Hindlimb muscle (tissue), 1 donor: ENCODE measurements around the gene CYP2S1. TPM values are rescaled to one million over a fixed set of nuclear protein-coding genes. Genes with fewer than 3 reads are reported as not detected.

Source experiments
- polyA plus RNA-seq: library from polyadenylated mRNA; unstranded; fragments of 120-200 nt; gene quantifications from one replicate; pipeline ENCODE4 v1.2.1, GENCODE V29; 2013; ENCODE audit not compliant: insufficient read length

The CYP2S1 gene
- polyA plus RNA-seq, 1 donor, result 0.46 TPM

Other genes with a start within 250 kb of the CYP2S1 start
- gene CYP2B6, start 201.9 kb upstream of the CYP2S1 start, polyA plus RNA-seq, result not detected
- gene CYP2A13, start 104.8 kb upstream of the CYP2S1 start, polyA plus RNA-seq, result not detected
- gene CYP2F1, start 78.8 kb upstream of the CYP2S1 start, polyA plus RNA-seq, result not detected
- gene AXL, start 26.0 kb downstream of the CYP2S1 start, polyA plus RNA-seq, result 27.2 TPM
- gene HNRNPUL1, start 71.2 kb downstream of the CYP2S1 start, polyA plus RNA-seq, result 166 TPM
- 39.8 TPM for gene CCDC97, start 117.0 kb downstream of the CYP2S1 start, polyA plus RNA-seq
- gene TGFB1, start 160.7 kb downstream of the CYP2S1 start, polyA plus RNA-seq, result 23.9 TPM
- 2.0 TPM for gene B9D2, start 170.9 kb downstream of the CYP2S1 start, polyA plus RNA-seq
- 6.8 TPM for gene TMEM91, start 183.3 kb downstream of the CYP2S1 start, polyA plus RNA-seq
- 17.6 TPM for gene EXOSC5, start 204.1 kb downstream of the CYP2S1 start, polyA plus RNA-seq
- gene BCKDHA, start 204.6 kb downstream of the CYP2S1 start, polyA plus RNA-seq, result 35.2 TPM
- gene B3GNT8, start 234.2 kb downstream of the CYP2S1 start, polyA plus RNA-seq, result 3.1 TPM
- 40.9 TPM for gene DMAC2, start 246.7 kb downstream of the CYP2S1 start, polyA plus RNA-seq
- not detected for gene ERICH4, start 249.9 kb downstream of the CYP2S1 start, polyA plus RNA-seq